Measurements from ENCODE around the gene CCBE1. TPM values are rescaled to one million over a fixed set of nuclear protein-coding genes. Genes with fewer than 3 reads are reported as not detected.

Gene CCBE1
- total and polyA plus RNA-seq, 12 donors: 4.8 to 56.8 (median 26.4) TPM

- no peak overlapping the region for H3K4me3 ChIP-seq
- no peaks in the 10 kb centered on the region for H3K9me3 ChIP-seq (replicated peaks in 1 of 3)
- 95 to 97% (median 96%) methylated on average over 12 of the region's 12 CpGs for WGBS, 4 donors
- TF ChIP-seq, protein P1, sequence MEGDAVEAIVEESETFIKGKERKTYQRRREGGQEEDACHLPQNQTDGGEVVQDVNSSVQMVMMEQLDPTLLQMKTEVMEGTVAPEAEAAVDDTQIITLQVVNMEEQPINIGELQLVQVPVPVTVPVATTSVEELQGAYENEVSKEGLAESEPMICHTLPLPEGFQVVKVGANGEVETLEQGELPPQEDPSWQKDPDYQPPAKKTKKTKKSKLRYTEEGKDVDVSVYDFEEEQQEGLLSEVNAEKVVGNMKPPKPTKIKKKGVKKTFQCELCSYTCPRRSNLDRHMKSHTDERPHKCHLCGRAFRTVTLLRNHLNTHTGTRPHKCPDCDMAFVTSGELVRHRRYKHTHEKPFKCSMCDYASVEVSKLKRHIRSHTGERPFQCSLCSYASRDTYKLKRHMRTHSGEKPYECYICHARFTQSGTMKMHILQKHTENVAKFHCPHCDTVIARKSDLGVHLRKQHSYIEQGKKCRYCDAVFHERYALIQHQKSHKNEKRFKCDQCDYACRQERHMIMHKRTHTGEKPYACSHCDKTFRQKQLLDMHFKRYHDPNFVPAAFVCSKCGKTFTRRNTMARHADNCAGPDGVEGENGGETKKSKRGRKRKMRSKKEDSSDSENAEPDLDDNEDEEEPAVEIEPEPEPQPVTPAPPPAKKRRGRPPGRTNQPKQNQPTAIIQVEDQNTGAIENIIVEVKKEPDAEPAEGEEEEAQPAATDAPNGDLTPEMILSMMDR (IDR thresholded peaks at IDR 0.05): no peak
- TF ChIP-seq POLR2A (IDR thresholded peaks at IDR 0.05): no peak
- H3K36me3 ChIP-seq (replicated peaks in 1 of 2): no peaks in the 10 kb centered on the region
- H3K27ac ChIP-seq: no peak overlapping the region
- no peaks in the 10 kb centered on the region for H3K27me3 ChIP-seq
- peaks cover 7 to 19% of the 10 kb centered on the region in 2 donors for H3K4me1 ChIP-seq (replicated peaks in 1 of 2)
- intact Hi-C loops (cut with DNase I): loop anchor here in 1 of 2 donors (10.0 kb wide), 1 partner anchor 49 kb away; no protein-coding TSS in a partner anchor
- DNase-seq: no peak
These were observed 83.3 kb downstream of the CCBE1 start for GRCh38 chr18:59613903-59614302.

DNA sequence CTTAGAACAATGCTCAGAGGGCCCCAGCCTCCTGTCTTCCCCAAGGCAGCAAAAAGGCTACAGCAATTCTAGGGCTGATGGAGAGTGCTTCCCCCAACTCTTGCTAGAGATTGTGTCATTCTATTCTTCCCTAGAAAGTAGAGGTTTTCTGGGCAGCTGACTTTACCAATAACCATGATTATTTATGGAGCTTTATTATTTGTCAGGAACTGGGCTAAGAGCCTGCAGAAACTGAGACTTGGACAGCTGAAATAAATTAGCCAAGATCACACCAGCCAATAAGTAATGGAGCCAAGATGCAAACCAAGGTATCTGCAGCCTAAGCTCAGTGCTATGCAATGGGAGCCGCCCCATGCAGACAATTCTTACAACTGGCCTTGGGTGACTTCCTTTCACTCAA, 84.8 kb downstream of the CCBE1 start:
- intact Hi-C loops (cut with DNase I): loop anchor here in 1 of 2 donors (10.0 kb wide), 1 partner anchor 48 kb away; no protein-coding TSS in a partner anchor
- no peak overlapping the region for H3K27ac ChIP-seq
- peaks cover 2 to 17% of the 10 kb centered on the region in 2 donors for H3K4me1 ChIP-seq (replicated peaks in 1 of 2)
- no peaks in the 10 kb centered on the region for H3K36me3 ChIP-seq (replicated peaks in 1 of 2)
- H3K9me3 ChIP-seq (replicated peaks in 1 of 3): no peaks in the 10 kb centered on the region
- H3K4me3 ChIP-seq: no peak overlapping the region
- H3K27me3 ChIP-seq: no peaks in the 10 kb centered on the region
- DNase-seq: peak in 5 of 7 donors; percentile 36 to 78 (median 60)
- WGBS, 4 donors: 15 to 43% (median 37%) methylated on average over 1 of the region's 1 CpG
- TF ChIP-seq POLR2A (IDR thresholded peaks at IDR 0.05): no peak
- TF ChIP-seq, protein P1 (IDR thresholded peaks at IDR 0.05): no peak

DNA sequence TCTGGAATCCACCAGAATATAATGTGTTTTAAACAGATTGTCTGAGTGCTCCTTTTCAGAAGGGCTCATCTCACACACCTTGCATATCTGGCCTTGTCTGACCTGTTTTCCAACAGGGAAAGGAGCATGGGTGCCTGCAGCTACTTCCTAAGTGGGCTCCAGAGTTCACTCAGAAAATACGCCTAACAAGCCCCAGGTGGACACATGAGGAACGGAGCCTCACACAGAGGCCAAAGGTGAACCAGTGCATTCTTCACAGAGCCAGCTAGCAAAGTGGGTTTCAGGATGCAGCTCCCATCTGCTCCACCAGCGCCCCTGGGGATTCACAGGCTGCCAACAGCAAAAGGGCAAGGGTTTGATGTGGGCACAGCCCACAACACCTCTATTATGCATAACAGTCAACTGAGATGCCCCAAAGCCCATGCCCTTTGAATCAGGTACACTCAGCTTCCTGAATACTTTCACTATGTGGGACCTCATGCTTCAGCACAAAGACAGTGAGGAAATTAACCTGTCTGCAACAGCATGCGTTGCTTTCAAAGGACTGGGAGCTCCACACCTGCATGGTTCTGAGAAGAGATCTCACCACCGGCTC, 86.6 kb downstream of the CCBE1 start:
- intact Hi-C loops (cut with DNase I): loop anchor here in 1 of 2 donors (10.0 kb wide), 1 partner anchor 46 kb away; no protein-coding TSS in a partner anchor
- Histone ChIP-seq H3K27ac (no peak overlapping the region), H3K4me3 (no peak overlapping the region), H3K4me1 (replicated peaks in 1 of 2) (peaks cover 2 to 8% of the 10 kb centered on the region in 2 donors), H3K27me3 (no peaks in the 10 kb centered on the region), H3K9me3 (replicated peaks in 1 of 3) (no peaks in the 10 kb centered on the region), H3K36me3 (replicated peaks in 1 of 2) (no peaks in the 10 kb centered on the region)
- TF ChIP-seq, protein P1 (IDR thresholded peaks at IDR 0.05): no peak
- no peak for TF ChIP-seq POLR2A (IDR thresholded peaks at IDR 0.05)
- no peak for DNase-seq
- 78 to 95% (median 87%) methylated on average over 5 of the region's 5 CpGs for WGBS, 4 donors

GRCh38 chr18:59609654-59610053, 87.6 kb downstream of the CCBE1 start:
- no peak overlapping the region for H3K4me3 ChIP-seq
- no peak for DNase-seq
- TF ChIP-seq POLR2A (IDR thresholded peaks at IDR 0.05): no peak
- TF ChIP-seq, protein P1 (IDR thresholded peaks at IDR 0.05): no peak
- intact Hi-C loops (cut with DNase I): loop anchor here in 1 of 2 donors (10.0 kb wide), 1 partner anchor 45 kb away; no protein-coding TSS in a partner anchor
- H3K27ac ChIP-seq: no peak overlapping the region
- H3K36me3 ChIP-seq (replicated peaks in 1 of 2): no peaks in the 10 kb centered on the region
- no peaks in the 10 kb centered on the region for H3K9me3 ChIP-seq (replicated peaks in 1 of 3)
- peaks cover 8 to 9% of the 10 kb centered on the region in 2 donors for H3K4me1 ChIP-seq (replicated peaks in 1 of 2)
- no peaks in the 10 kb centered on the region for H3K27me3 ChIP-seq

All from adrenal gland (tissue), 12 donors.